Measurements from ENCODE around the gene DCXR. TPM values are rescaled to one million over a fixed set of nuclear protein-coding genes. Genes with fewer than 3 reads are reported as not detected.

Gene DCXR
- total RNA-seq, 1 donor from 2014 or later: 158 TPM

DNA sequence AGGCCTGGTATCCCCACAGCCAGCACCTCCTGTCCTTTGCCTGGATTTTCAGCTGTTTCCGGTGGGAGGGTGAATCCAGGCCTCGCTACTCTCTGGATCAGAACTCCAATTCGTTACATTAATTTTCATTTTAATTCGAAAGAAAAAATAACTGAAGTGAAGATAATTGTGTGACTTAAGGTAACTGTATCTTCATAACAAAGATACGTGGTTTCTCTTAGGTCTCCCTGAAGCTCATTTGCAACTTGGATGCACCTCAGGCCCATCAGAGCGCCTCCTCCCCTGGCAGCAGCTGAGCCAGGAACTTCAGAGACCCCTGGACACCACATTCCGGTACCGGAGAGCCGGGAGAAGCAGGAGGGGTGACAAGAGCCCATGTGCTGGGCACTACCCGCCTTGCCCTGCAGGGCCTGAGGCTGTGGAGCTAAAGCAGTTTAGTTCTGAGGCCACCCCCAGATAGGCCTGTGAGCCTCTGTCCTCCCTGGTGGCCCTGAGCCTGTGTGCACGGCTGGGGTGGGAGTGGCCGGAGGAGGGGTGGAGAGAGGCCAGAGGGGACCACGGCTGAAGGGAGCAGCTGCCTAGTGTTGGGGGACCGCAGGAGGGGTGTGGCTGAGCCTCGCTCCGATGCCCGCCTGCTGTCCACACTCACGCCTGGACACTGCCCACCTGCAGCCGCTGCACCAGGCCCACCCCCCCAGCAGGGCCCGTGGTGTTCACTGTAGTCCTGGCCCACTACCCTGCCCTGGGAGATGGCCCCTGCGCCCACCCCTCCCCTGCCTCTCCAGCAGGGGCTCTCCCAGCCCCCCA lies 39.5 kb upstream of the DCXR start:
- Mint-ChIP-seq H3K27ac (peak overlapping the region; percentile 43), H3K4me3 (no peak overlapping the region), H3K4me1 (ENCODE audit: unreplicated experiment) (no peaks in the 10 kb centered on the region), H3K36me3 (no peaks in the 10 kb centered on the region), H3K27me3 (peaks cover 15% of the 10 kb centered on the region), H3K9me3 (no peaks in the 10 kb centered on the region)
- DNase-seq (ENCODE audit: extremely low spot score, unreplicated experiment): no peak
- TF ChIP-seq, protein P1, sequence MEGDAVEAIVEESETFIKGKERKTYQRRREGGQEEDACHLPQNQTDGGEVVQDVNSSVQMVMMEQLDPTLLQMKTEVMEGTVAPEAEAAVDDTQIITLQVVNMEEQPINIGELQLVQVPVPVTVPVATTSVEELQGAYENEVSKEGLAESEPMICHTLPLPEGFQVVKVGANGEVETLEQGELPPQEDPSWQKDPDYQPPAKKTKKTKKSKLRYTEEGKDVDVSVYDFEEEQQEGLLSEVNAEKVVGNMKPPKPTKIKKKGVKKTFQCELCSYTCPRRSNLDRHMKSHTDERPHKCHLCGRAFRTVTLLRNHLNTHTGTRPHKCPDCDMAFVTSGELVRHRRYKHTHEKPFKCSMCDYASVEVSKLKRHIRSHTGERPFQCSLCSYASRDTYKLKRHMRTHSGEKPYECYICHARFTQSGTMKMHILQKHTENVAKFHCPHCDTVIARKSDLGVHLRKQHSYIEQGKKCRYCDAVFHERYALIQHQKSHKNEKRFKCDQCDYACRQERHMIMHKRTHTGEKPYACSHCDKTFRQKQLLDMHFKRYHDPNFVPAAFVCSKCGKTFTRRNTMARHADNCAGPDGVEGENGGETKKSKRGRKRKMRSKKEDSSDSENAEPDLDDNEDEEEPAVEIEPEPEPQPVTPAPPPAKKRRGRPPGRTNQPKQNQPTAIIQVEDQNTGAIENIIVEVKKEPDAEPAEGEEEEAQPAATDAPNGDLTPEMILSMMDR (conservative IDR thresholded peaks at IDR 0.05): no peak

DNA sequence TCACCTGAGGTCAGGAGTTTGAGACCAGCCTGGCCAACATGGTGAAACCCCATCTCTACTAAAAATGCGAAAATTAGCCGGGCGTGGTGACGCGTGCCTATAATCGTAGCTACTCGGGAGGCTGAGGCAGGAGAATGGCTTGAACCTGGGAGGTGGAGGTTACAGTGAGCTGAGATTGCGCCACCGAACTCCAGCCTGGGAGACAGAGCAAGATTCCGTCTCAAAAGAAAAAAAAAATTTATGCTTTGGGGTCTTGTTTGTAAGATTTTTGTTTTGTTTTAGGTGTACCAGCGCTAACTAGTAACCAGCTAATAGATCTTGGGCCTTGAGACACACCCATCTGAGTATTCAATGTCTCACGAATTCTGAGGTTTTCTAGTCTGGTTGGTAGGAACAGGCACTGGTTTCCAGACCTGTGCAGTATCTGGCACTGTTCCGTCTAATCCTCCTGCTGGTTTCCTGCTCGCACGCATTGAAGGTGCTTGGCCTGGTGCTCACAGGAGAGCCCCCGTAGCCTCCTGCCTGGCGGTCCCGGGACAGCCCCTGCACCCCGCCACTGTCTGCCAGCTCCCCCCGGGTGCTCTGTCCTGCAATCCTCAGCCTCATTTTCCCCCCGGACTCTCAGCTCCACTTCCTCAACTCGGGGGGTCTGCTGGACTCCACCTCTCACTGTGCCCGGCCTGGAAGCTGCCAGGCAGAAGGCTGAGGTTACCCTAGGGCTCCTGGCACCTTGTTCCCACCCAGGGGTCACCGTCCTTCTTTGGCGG lies 38.7 kb upstream of the DCXR start:
- H3K4me3 Mint-ChIP-seq: no peak overlapping the region
- peak overlapping the region; percentile 43 for H3K27ac Mint-ChIP-seq

DNA sequence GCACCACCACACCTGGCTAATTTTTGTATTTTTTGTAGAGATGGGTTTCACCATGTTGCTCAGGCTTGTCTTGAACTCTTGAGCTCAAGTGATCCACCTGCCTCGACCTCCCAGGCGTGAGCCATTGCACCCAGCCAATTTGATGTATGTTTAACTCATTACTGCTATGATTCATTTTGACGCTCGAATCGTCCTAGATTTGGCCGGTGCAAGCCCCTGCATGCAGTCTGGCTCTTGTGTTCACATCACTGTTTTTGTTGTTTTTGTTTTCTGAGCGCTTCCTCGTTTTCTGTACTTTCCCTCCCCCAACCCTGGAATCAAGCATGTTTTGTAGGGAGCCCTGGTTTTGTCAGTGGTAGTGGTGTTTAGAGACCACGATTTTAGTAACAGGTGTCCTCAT lies 35.9 kb upstream of the DCXR start:
- Mint-ChIP-seq H3K4me1 (ENCODE audit: unreplicated experiment) (no peaks in the 10 kb centered on the region), H3K27ac (peak overlapping the region; percentile 61), H3K36me3 (no peaks in the 10 kb centered on the region), H3K9me3 (no peaks in the 10 kb centered on the region), H3K4me3 (no peak overlapping the region), H3K27me3 (peaks cover 15% of the 10 kb centered on the region)
- TF ChIP-seq, protein P1 (conservative IDR thresholded peaks at IDR 0.05): no peak
- DNase-seq (ENCODE audit: extremely low spot score, unreplicated experiment): no peak

More for the DNA sequence above, 38.7 kb upstream of the DCXR start:
- TF ChIP-seq, protein P1 (conservative IDR thresholded peaks at IDR 0.05): no peak
- peaks cover 15% of the 10 kb centered on the region for H3K27me3 Mint-ChIP-seq
- no peaks in the 10 kb centered on the region for H3K36me3 Mint-ChIP-seq
- no peak for DNase-seq (ENCODE audit: extremely low spot score, unreplicated experiment)
- H3K9me3 Mint-ChIP-seq: no peaks in the 10 kb centered on the region
- no peaks in the 10 kb centered on the region for H3K4me1 Mint-ChIP-seq (ENCODE audit: unreplicated experiment)

DNA sequence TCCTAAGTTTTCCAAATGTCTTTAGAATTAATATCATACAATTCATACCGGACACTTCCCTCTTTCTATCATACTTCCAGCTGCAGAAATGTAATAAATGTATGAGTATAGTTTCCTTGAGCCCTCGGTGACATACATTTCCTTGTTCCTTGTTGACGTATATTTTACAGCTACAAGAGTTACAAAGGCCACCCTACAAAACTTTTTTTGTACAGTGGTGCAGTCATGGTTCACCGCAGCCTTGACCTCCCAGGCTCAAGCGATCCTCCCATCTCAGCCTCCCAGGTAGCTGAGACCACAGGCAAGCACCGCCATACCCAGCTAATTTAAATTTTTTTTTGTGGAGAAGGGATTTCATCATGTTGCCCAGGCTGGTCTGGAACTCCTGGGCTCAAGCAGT lies 35.3 kb upstream of the DCXR start:
- no peak overlapping the region for H3K4me3 Mint-ChIP-seq
- no peaks in the 10 kb centered on the region for H3K36me3 Mint-ChIP-seq
- peaks cover 15% of the 10 kb centered on the region for H3K27me3 Mint-ChIP-seq
- H3K27ac Mint-ChIP-seq: no peak overlapping the region
- no peaks in the 10 kb centered on the region for H3K9me3 Mint-ChIP-seq
- TF ChIP-seq, protein P1 (conservative IDR thresholded peaks at IDR 0.05): no peak
- H3K4me1 Mint-ChIP-seq (ENCODE audit: unreplicated experiment): no peaks in the 10 kb centered on the region
- no peak for DNase-seq (ENCODE audit: extremely low spot score, unreplicated experiment)

DNA sequence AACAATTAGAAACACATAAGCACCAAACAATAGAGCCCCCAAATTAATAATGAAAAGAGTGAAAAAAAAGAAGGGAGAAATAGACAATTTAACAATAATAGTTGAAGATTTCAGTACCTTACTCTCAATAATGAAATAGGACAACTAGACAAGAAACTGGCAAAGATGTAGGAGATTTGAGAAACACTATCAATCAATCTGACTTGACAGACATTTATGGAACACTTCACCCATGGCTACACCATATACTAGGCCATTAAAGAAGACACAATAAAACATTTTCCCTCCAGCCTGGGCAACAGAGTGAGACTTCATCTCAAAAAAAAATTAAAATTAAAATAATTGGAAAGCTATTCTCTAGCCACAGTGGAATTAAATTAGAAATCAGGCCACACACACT lies 33.1 kb upstream of the DCXR start:
- Mint-ChIP-seq H3K9me3 (no peaks in the 10 kb centered on the region), H3K4me1 (ENCODE audit: unreplicated experiment) (no peaks in the 10 kb centered on the region), H3K4me3 (no peak overlapping the region), H3K36me3 (no peaks in the 10 kb centered on the region), H3K27me3 (peaks cover 15% of the 10 kb centered on the region), H3K27ac (no peak overlapping the region)
- no peak for DNase-seq (ENCODE audit: extremely low spot score, unreplicated experiment)
- TF ChIP-seq, protein P1 (conservative IDR thresholded peaks at IDR 0.05): no peak
